Endothelial cell of umbilical vein (primary cell): Measurements from ENCODE around the gene PRSS53. TPM values are rescaled to one million over a fixed set of nuclear protein-coding genes. Genes with fewer than 3 reads are reported as not detected.

Experiments
- BruUV-seq: library from RNA; stranded (reverse); fragments of 400-500 nt; replicated peaks from 2 replicates; lab custom pipeline; 2021; lab: Mats Ljungman, UMichigan
- CTCF ChIA-PET: fragments of 300-600, 350-600 bp; sonication (Branson Sonifier 250); formaldehyde crosslinking; loops from one replicate; lab custom pipeline; 2021; ENCODE audit warnings: antibody characterized with exemption, inconsistent platforms; lab: Charles Lee
- POLR2A ChIA-PET: fragments of 300-600, 350-600 bp; sonication (Branson Sonifier 250); formaldehyde crosslinking; loops from one replicate; lab custom pipeline; 2021; ENCODE audit warnings: antibody characterized with exemption, inconsistent platforms; lab: Charles Lee
- DNase-seq: peaks from one replicate; pipeline ENCODE4 v3.0.0-alpha.2; 2011; ENCODE audit warnings: low read depth, low spot score
- FAIRE-seq: peaks from 2 replicates; lab custom pipeline; 2011; peaks lifted over from hg19 to GRCh38; lab: Jason Lieb, UNC
- H2AFZ ChIP-seq: 2 replicates; pipeline ENCODE4 v1.6.0; 2012; ENCODE audit warnings: low read depth, low read length, control low read depth, inconsistent platforms
- H3K27ac ChIP-seq: 2 replicates; pipeline ENCODE4 v1.5.1; 2011; ENCODE audit warnings: low read depth, mild to moderate bottlenecking, control low read depth, low read length, moderate library complexity; ENCODE audit not compliant: insufficient read depth
- H3K27me3 ChIP-seq, 2 experiments: 2 replicates each; pipeline versions ENCODE4 v1.6.0 to v1.6.1; 2011; ENCODE audit warnings: low read length in 2 of 2, mixed read lengths in 1 of 2; ENCODE audit not compliant: control insufficient read depth in 2 of 2, insufficient read depth in 2 of 2
- H3K36me3 ChIP-seq, 2 experiments: 2 replicates in 1 of 2; 3 replicates in 1 of 2; pipeline ENCODE4 v1.5.1; 2011; ENCODE audit warnings: low read length in 2 of 2, mild to moderate bottlenecking in 1 of 2, moderate library complexity in 1 of 2; ENCODE audit not compliant: control insufficient read depth in 2 of 2, insufficient read depth in 2 of 2; ENCODE audit errors: extremely low read depth in 1 of 2
- H3K4me1 ChIP-seq: 3 replicates; pipeline ENCODE4 v1.5.1; 2011; ENCODE audit warnings: mild to moderate bottlenecking, low read length; ENCODE audit not compliant: control insufficient read depth, insufficient read depth; ENCODE audit errors: extremely low read depth
- H3K4me2 ChIP-seq: 2 replicates; pipeline ENCODE4 v1.6.1; 2011; ENCODE audit warnings: low read length, control low read depth, mixed read lengths; ENCODE audit not compliant: insufficient read depth
- H3K4me3 ChIP-seq, 3 experiments: fragments of 200-600 bp in 1 of 3; sonication (generic), shearing (Covaris generic) in 1 of 3; replicated peaks in 1 of 3; 2 replicates each; pipeline ENCODE4 v1.5.1; 2011 to 2016; ENCODE audit warnings: control low read depth in 3 of 3, low read length in 3 of 3, mild to moderate bottlenecking in 2 of 3, inconsistent platforms in 1 of 3, low read depth in 1 of 3, moderate library complexity in 1 of 3; ENCODE audit not compliant: insufficient read depth in 1 of 3
- H3K79me2 ChIP-seq: 2 replicates; pipeline ENCODE4 v1.6.0; 2012; ENCODE audit warnings: low read length, inconsistent platforms; ENCODE audit not compliant: control insufficient read depth, insufficient read depth
- H3K9ac ChIP-seq: replicated peaks from 2 replicates; pipeline ENCODE3; 2011; ENCODE audit warnings: low read length, control low read depth; ENCODE audit not compliant: insufficient read depth; ENCODE audit errors: extremely low read depth
- H3K9me1 ChIP-seq: replicated peaks from 3 replicates; pipeline ENCODE4 v1.6.0; 2011; ENCODE audit warnings: mild to moderate bottlenecking, low read length; ENCODE audit not compliant: control insufficient read depth, insufficient read depth; ENCODE audit errors: extremely low read depth
- H3K9me3 ChIP-seq: replicated peaks from 2 replicates; pipeline ENCODE4 v1.5.1; 2012; ENCODE audit warnings: low read length, inconsistent platforms; ENCODE audit not compliant: control insufficient read depth, insufficient read depth
- H4K20me1 ChIP-seq: replicated peaks from 2 replicates; pipeline ENCODE3; 2011; ENCODE audit warnings: mild to moderate bottlenecking, low read length; ENCODE audit not compliant: control insufficient read depth, insufficient read depth; ENCODE audit errors: extremely low read depth
- EZH2 ChIP-seq: IDR thresholded peaks from 2 replicates; pipeline ENCODE4 v1.6.1; 2012; ENCODE audit warnings: borderline replicate concordance, low read depth, mild to moderate bottlenecking, moderate library complexity, low read length, inconsistent platforms; ENCODE audit not compliant: severe bottlenecking
- FOS ChIP-seq: IDR thresholded peaks from 2 replicates; pipeline ENCODE4 v1.6.1; 2011; ENCODE audit warnings: mild to moderate bottlenecking, low read length, moderate library complexity, borderline replicate concordance; ENCODE audit not compliant: insufficient read depth
- GATA2 ChIP-seq: IDR thresholded peaks from 2 replicates; pipeline ENCODE4 v1.7.0; 2011; ENCODE audit warnings: low read depth, mild to moderate bottlenecking, moderate library complexity, mixed read lengths, low read length; ENCODE audit not compliant: insufficient read length, insufficient read depth
- JUN ChIP-seq: IDR thresholded peaks from 2 replicates; pipeline ENCODE4 v1.6.1; 2011; ENCODE audit warnings: borderline replicate concordance, low read depth; ENCODE audit not compliant: insufficient read length, insufficient read depth
- MAX ChIP-seq: IDR thresholded peaks from 2 replicates; pipeline ENCODE4 v1.6.1; 2011; ENCODE audit not compliant: insufficient read depth, insufficient read length
- MYC ChIP-seq: IDR thresholded peaks from one replicate; pipeline ENCODE4 v1.6.1; 2011; ENCODE audit warnings: mild to moderate bottlenecking, low read depth, low read length
- POLR2A ChIP-seq: IDR thresholded peaks from 2 replicates; pipeline ENCODE4 v1.6.1; 2012; ENCODE audit warnings: low read depth, mild to moderate bottlenecking, control low read depth, low read length
- POLR2AphosphoS5 ChIP-seq: IDR thresholded peaks from 2 replicates; pipeline ENCODE4 v1.6.1; 2012; ENCODE audit warnings: low read depth, mild to moderate bottlenecking, control low read depth, low read length, moderate library complexity; ENCODE audit not compliant: insufficient read depth
- dilution Hi-C: fragments of 300-500 bp; cut with MboI; formaldehyde crosslinking; loops from one replicate; pipeline ENCODE4 v1.15.0; 2019; ENCODE audit warnings: low sequenced_read_pairs; ENCODE audit not compliant: extremely low pct_ligation_motif_present
- intact Hi-C: fragments of 100-400 bp; cut with micrococcal nuclease; formaldehyde crosslinking; loops from one replicate; pipeline ENCODE4 v1.10.0; 2022
- polyA plus RNA-seq, 4 experiments: library from polyadenylated mRNA; depleted of rRNA in 3 of 4; stranded (reverse) in 3 of 4; unstranded in 1 of 4; fragments of >200 nt; gene quantifications; 2 replicates each; pipeline versions ENCODE4 v1.2.1 to v1.2.3, GENCODE V29; 2011 to 2012; ENCODE audit warnings: missing spikeins in 1 of 4
- total RNA-seq: library from RNA; stranded (reverse); gene quantifications from 2 replicates; pipeline ENCODE4 v1.2.3, GENCODE V29; 2021
- TF ChIP-seq, protein P1 (sequence below), 2 donors: IDR thresholded peaks; 1 replicate in 1 of 2; 2 replicates in 1 of 2; pipeline ENCODE4 v1.5.1; 2011; ENCODE audit warnings: low read length in 2 of 2, mild to moderate bottlenecking in 2 of 2, moderate library complexity in 2 of 2, control low read depth in 1 of 2, inconsistent platforms in 1 of 2, low read depth in 1 of 2; ENCODE audit not compliant: insufficient read depth in 1 of 2; ENCODE audit errors: extremely low read depth in 1 of 2

The PRSS53 gene
- total and polyA plus RNA-seq, 2 donors (not counting 3 experiments of a cell fraction or from before 2014, with no cell fraction given), result 2.8 to 3.5 TPM

- H3K27me3 ChIP-seq, result no peaks in the 10 kb centered on the region
- H3K36me3 ChIP-seq, result peaks cover 0 to 9% of the 10 kb centered on the region in 2 experiments
- ChIA-PET POLR2A (no interaction called here), CTCF (interaction anchor here (2.4 kb wide), 1 partner anchor 10 kb away, joined by 8 read pairs; no protein-coding TSS in a partner anchor)
- H3K79me2 ChIP-seq, result no peaks in the 10 kb centered on the region
- no peak overlapping the region for H3K9ac ChIP-seq
- H4K20me1 ChIP-seq, result no peaks in the 10 kb centered on the region
- no peak overlapping the region for H3K4me2 ChIP-seq
- no TSS peak for BruUV-seq
- dilution Hi-C loops (no loop called here), intact Hi-C loops (no loop called here)
- no peak overlapping the region for H3K4me3 ChIP-seq
- no peaks in the 10 kb centered on the region for H3K9me1 ChIP-seq
- no peaks in the 10 kb centered on the region for H3K9me3 ChIP-seq
- no peak overlapping the region for H3K27ac ChIP-seq
- no peak for FAIRE-seq
- no peak overlapping the region for H2AFZ ChIP-seq
- no peak for TF ChIP-seq POLR2A
- no peak for TF ChIP-seq MAX
- TF ChIP-seq JUN, result no peak
- TF ChIP-seq EZH2, result no peak
- TF ChIP-seq MYC, result no peak
- no peak for TF ChIP-seq GATA2
- no peak for TF ChIP-seq POLR2AphosphoS5
- no peaks in the 10 kb centered on the region for H3K4me1 ChIP-seq
- no peak for DNase-seq
Measured at GRCh38 chr16:31132303-31132979, 43.7 kb upstream of the PRSS53 start.

DNA sequence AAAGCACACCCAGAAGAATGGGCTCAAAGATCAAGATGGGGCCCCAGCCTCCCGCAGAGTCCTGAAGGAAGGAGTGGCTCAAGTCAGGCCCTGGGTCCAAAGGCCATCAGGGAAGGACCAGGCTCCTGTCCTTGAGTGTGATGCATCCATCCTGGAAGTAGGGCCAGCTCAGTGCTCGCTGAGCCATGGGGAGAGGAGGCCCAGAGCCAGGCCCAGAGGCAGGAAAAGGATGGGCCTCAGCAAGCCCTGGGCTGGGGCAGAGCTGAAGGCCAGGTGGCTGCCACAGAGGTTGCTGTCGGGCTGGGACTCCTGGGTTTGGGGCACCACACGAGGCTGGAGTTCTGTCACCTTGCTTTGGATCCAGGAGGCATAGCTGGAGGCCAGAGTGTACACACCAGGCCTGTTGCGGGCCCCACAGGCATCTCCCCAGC lies 43.1 kb upstream of the PRSS53 start:
- H3K9me3 ChIP-seq, result no peaks in the 10 kb centered on the region
- DNase-seq (no peak), FAIRE-seq (no peak)
- no peak overlapping the region for H3K9ac ChIP-seq
- H3K4me2 ChIP-seq, result no peak overlapping the region
- H3K4me1 ChIP-seq, result no peaks in the 10 kb centered on the region
- TF ChIP-seq POLR2A, result no peak
- TF ChIP-seq, protein P1, sequence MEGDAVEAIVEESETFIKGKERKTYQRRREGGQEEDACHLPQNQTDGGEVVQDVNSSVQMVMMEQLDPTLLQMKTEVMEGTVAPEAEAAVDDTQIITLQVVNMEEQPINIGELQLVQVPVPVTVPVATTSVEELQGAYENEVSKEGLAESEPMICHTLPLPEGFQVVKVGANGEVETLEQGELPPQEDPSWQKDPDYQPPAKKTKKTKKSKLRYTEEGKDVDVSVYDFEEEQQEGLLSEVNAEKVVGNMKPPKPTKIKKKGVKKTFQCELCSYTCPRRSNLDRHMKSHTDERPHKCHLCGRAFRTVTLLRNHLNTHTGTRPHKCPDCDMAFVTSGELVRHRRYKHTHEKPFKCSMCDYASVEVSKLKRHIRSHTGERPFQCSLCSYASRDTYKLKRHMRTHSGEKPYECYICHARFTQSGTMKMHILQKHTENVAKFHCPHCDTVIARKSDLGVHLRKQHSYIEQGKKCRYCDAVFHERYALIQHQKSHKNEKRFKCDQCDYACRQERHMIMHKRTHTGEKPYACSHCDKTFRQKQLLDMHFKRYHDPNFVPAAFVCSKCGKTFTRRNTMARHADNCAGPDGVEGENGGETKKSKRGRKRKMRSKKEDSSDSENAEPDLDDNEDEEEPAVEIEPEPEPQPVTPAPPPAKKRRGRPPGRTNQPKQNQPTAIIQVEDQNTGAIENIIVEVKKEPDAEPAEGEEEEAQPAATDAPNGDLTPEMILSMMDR (IDR thresholded peaks at IDR 0.05; ENCODE audit: extremely low read depth in 1 of 2, insufficient read depth in 1 of 2, low read depth in 1 of 2, low read length in 2 of 2), result no peak
- TF ChIP-seq JUN, result no peak
- TF ChIP-seq EZH2, result no peak
- no peak for TF ChIP-seq MYC
- no peak for TF ChIP-seq GATA2
- TF ChIP-seq POLR2AphosphoS5, result no peak
- no peak for TF ChIP-seq MAX
- TF ChIP-seq FOS, result no peak
- ChIA-PET POLR2A (no interaction called here), CTCF (interaction anchor here (2.4 kb wide), 1 partner anchor 10 kb away, joined by 8 read pairs; no protein-coding TSS in a partner anchor)
- H3K79me2 ChIP-seq, result no peaks in the 10 kb centered on the region
- H3K4me3 ChIP-seq, result no peak overlapping the region
- H3K27ac ChIP-seq, result no peak overlapping the region
- H3K9me1 ChIP-seq, result no peaks in the 10 kb centered on the region
- no TSS peak for BruUV-seq
- H4K20me1 ChIP-seq, result no peaks in the 10 kb centered on the region
- peaks cover 0 to 10% of the 10 kb centered on the region in 2 experiments for H3K36me3 ChIP-seq
- no peak overlapping the region for H2AFZ ChIP-seq
- intact Hi-C loops, result no loop called here
- H3K27me3 ChIP-seq, result no peaks in the 10 kb centered on the region
- dilution Hi-C loops, result no loop called here
